Measurements from ENCODE around the gene KLHDC4.
"Not testable (repeated sequence)": the region's sequence is repeated elsewhere in the genome, so short reads cannot be mapped to it uniquely, and the experiment has no call there.

- not testable (repeated sequence) for TF ChIP-seq CTCF (IDR thresholded peaks at IDR 0.05); POLR2AphosphoS5 (IDR thresholded peaks at IDR 0.05; ENCODE audit: low read depth, low read length)
Measured at GRCh38 chr16:87787451-87788091, 21.8 kb upstream of the KLHDC4 start.
